GM12875 (cell line): ENCODE results near the gene TYSND1.

ENCODE experiments used
- H3K4me3 ChIP-seq: one replicate; pipeline ENCODE4 v1.5.1; 2011; ENCODE audit warnings: low read depth, low read length, control low read depth
- CTCF ChIP-seq: IDR thresholded peaks from 2 replicates; pipeline ENCODE4 v1.5.1; 2011; ENCODE audit warnings: low read depth, mild to moderate bottlenecking, control low read depth, inconsistent platforms, low read length, moderate library complexity, borderline replicate concordance; ENCODE audit not compliant: insufficient read depth

TYSND1 gene

GRCh38 chr10:70093335-70093944, 53.1 kb downstream of the TYSND1 start:
- no peak overlapping the region for H3K4me3 ChIP-seq
- no peak for TF ChIP-seq CTCF

GRCh38 chr10:70092389-70092718, 54.1 kb downstream of the TYSND1 start:
- TF ChIP-seq CTCF, result no peak
- no peak overlapping the region for H3K4me3 ChIP-seq

GRCh38 chr10:70090951-70091350, 55.5 kb downstream of the TYSND1 start:
- no peak overlapping the region for H3K4me3 ChIP-seq
- no peak for TF ChIP-seq CTCF

GRCh38 chr10:70090013-70090412, 56.5 kb downstream of the TYSND1 start:
- TF ChIP-seq CTCF, result no peak
- H3K4me3 ChIP-seq, result no peak overlapping the region

- TF ChIP-seq CTCF, result no peak
- no peak overlapping the region for H3K4me3 ChIP-seq
Measured at GRCh38 chr10:70088308-70088698, 58.2 kb downstream of the TYSND1 start.
